Progenitor cell of endocrine pancreas (in vitro differentiated cells): ENCODE results near the gene IGSF22. TPM values are rescaled to one million over a fixed set of nuclear protein-coding genes. Genes with fewer than 3 reads are reported as not detected.

ENCODE experiments used
- DNase-seq: peaks from one replicate; pipeline ENCODE4 v3.0.0; 2021; ENCODE audit warnings: low spot score; ENCODE audit not compliant: unreplicated experiment
- H3K27ac Mint-ChIP-seq: 2 replicates; pipeline ENCODE4 v1.8.0; 2021; ENCODE audit warnings: mild to moderate bottlenecking, moderate library complexity, mixed read lengths
- H3K27me3 Mint-ChIP-seq: 2 replicates; pipeline ENCODE4 v1.8.0; 2021; ENCODE audit warnings: mixed read lengths
- H3K36me3 Mint-ChIP-seq: 2 replicates; pipeline ENCODE4 v1.8.0; 2022; ENCODE audit warnings: mixed read lengths; ENCODE audit not compliant: insufficient read depth
- H3K4me1 Mint-ChIP-seq: 2 replicates; pipeline ENCODE4 v1.8.0; 2021; ENCODE audit warnings: low read depth, mixed read lengths
- H3K4me3 Mint-ChIP-seq: 2 replicates; pipeline ENCODE4 v1.8.0; 2021; ENCODE audit warnings: low read depth, mild to moderate bottlenecking, moderate library complexity, mixed read lengths
- H3K9me3 Mint-ChIP-seq: 2 replicates; pipeline ENCODE4 v1.8.0; 2021; ENCODE audit warnings: low read depth, mixed read lengths
- CTCF ChIP-seq: fragments of 200-600 bp; sonication (generic); IDR thresholded peaks from one replicate; pipeline ENCODE4 v1.5.0; 2021; ENCODE audit warnings: antibody characterized with exemption, mild to moderate bottlenecking; ENCODE audit not compliant: unreplicated experiment
- total RNA-seq: library from RNA; stranded (reverse); gene quantifications from 2 replicates; pipeline ENCODE4 v1.2.1, GENCODE V29; 2021

IGSF22 gene
- total RNA-seq, 1 donor from 2014 or later: 1.3 TPM

GRCh38 chr11:18766015-18766414, 40.0 kb upstream of the IGSF22 start:
- no peaks in the 10 kb centered on the region for H3K27me3 Mint-ChIP-seq
- no peaks in the 10 kb centered on the region for H3K9me3 Mint-ChIP-seq
- no peak for DNase-seq
- TF ChIP-seq CTCF: no peak
- H3K4me3 Mint-ChIP-seq: no peak overlapping the region
- H3K27ac Mint-ChIP-seq: no peak overlapping the region
- H3K36me3 Mint-ChIP-seq: peaks cover 1% of the 10 kb centered on the region
- peaks cover 4% of the 10 kb centered on the region for H3K4me1 Mint-ChIP-seq

GRCh38 chr11:18765554-18765953, 39.6 kb upstream of the IGSF22 start:
- no peaks in the 10 kb centered on the region for H3K27me3 Mint-ChIP-seq

GRCh38 chr11:18761741-18762140, 35.8 kb upstream of the IGSF22 start:
- Mint-ChIP-seq H3K9me3 (no peaks in the 10 kb centered on the region), H3K4me3 (no peak overlapping the region), H3K36me3 (peaks cover 1% of the 10 kb centered on the region), H3K27me3 (no peaks in the 10 kb centered on the region), H3K4me1 (no peaks in the 10 kb centered on the region), H3K27ac (no peak overlapping the region)
- TF ChIP-seq CTCF: no peak
- no peak for DNase-seq

More at GRCh38 chr11:18765554-18765953, 39.6 kb upstream of the IGSF22 start:
- no peak for DNase-seq
- Mint-ChIP-seq H3K36me3 (peaks cover 1% of the 10 kb centered on the region), H3K9me3 (no peaks in the 10 kb centered on the region), H3K4me1 (peaks cover 4% of the 10 kb centered on the region), H3K4me3 (no peak overlapping the region), H3K27ac (no peak overlapping the region)
- TF ChIP-seq CTCF: no peak

GRCh38 chr11:18761144-18761543, 35.2 kb upstream of the IGSF22 start:
- Mint-ChIP-seq H3K4me3 (no peak overlapping the region), H3K27ac (no peak overlapping the region)

GRCh38 chr11:18757811-18758210, 31.8 kb upstream of the IGSF22 start:
- H3K27me3 Mint-ChIP-seq: no peaks in the 10 kb centered on the region
- no peaks in the 10 kb centered on the region for H3K9me3 Mint-ChIP-seq
- H3K27ac Mint-ChIP-seq: no peak overlapping the region
- peaks cover 1% of the 10 kb centered on the region for H3K36me3 Mint-ChIP-seq
- no peak for DNase-seq
- no peak for TF ChIP-seq CTCF
- no peaks in the 10 kb centered on the region for H3K4me1 Mint-ChIP-seq
- no peak overlapping the region for H3K4me3 Mint-ChIP-seq

More at GRCh38 chr11:18761144-18761543, 35.2 kb upstream of the IGSF22 start:
- H3K9me3 Mint-ChIP-seq: no peaks in the 10 kb centered on the region
- H3K4me1 Mint-ChIP-seq: no peaks in the 10 kb centered on the region
- peaks cover 1% of the 10 kb centered on the region for H3K36me3 Mint-ChIP-seq
- no peak for DNase-seq
- no peaks in the 10 kb centered on the region for H3K27me3 Mint-ChIP-seq
- TF ChIP-seq CTCF: no peak
